Dermis blood vessel endothelial cell (primary cell): Measurements from ENCODE around the gene DENND2D. TPM values are rescaled to one million over a fixed set of nuclear protein-coding genes. Genes with fewer than 3 reads are reported as not detected.

Source experiments
- DNase-seq: peaks from one replicate; pipeline ENCODE4 v3.0.0; 2010
- total RNA-seq: library from RNA; depleted of rRNA; stranded (reverse); fragments of >200 nt; gene quantifications from 2 replicates; pipeline ENCODE4 v1.2.3, GENCODE V29; 2014

The DENND2D gene
- total RNA-seq, 1 donor from 2014 or later, result 2.7 TPM

DNA sequence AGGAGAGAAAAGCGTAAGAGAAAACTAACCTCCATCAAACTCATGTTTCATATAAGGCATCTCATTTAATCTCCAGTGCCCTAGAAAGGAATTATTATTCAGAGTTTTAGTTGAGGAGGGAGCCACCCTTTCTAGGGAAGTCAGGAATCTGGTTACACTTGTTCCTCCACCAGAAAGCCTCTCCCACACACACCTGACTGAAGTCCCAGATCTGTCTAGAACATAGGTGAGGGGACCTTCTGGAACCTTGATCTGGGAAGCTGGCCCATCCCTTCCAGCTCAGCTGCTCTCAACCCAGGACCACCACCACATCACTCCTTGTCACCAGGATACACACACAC lies 1.9 kb upstream of the DENND2D start:
- DNase-seq, result no peak

DNA sequence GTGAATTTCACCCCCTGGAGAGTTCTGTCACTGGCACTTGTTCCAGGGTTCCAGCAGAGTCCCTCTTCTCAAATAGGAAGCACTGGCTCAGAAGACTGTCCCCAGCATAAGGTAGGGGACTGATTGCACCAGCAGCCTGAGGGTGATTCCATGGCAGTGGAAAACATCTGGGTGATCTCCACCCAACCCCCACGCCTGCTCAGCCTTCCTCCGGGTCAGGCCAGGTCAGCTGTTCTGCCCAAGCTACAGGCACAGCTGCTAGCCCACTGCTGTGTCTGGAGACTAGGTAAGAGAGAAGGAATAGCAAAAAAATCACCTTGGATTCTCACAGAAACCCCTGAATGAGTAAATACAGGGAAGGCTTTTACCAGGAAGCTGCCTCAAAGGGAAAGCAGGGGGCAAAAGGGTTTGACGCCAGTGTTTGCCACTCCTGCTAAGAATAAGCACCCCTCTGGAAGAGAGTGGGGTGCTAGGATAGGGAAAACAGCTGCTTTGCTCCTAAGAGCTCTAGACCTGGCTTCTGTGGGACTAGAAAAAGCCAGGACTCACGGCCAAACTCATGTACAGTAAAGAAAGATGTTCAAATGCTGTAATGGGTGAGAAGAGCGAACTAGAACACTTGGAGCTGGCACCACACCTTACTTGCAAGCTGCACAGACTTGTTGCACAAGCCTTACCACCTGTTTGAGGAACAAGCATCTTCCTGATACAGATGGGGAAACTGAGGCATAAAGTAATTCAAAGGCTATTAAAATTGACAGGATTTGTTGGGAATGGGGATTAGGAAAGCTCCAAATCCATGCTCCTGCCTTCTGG lies 1.0 kb upstream of the DENND2D start:
- DNase-seq, result no peak

DNA sequence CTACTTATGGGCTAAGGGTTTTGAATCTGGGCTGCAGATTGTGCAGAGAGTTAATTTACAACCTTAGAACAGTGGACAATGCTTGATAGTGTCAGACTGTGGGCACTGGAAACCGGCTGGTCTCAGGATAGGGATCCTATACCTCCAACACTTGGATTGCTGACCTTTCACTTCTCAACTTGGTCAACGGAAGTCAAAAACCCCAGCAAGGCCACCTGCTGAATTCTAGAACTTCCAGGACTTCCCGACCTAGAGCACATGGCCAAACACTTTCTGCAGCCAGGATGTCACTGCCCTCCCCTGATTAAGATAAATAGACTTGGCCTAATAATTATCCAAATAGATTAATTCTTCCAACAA lies 336 bp upstream of the DENND2D start:
- no peak for DNase-seq

DNA sequence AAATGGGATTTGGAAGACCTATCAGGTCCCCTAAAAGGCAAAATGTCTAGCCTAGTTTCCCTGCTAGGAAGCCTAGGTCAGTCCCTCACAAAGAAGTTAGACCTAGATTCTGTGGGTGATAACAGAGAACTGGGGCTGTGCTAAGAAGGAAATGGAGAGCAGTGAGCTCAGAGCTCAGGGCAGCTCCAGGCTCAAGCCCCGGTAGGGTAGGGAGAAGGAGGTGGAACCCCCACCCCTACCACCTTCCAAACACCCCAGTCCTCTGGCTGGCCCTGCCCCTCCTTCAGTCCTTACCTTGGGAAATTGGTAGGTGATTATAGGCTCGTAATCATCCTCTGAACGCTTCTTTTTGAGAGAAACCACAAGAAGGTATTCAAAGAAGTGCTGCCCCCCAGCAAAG lies 1.1 kb downstream of the DENND2D start:
- DNase-seq, result no peak

DNA sequence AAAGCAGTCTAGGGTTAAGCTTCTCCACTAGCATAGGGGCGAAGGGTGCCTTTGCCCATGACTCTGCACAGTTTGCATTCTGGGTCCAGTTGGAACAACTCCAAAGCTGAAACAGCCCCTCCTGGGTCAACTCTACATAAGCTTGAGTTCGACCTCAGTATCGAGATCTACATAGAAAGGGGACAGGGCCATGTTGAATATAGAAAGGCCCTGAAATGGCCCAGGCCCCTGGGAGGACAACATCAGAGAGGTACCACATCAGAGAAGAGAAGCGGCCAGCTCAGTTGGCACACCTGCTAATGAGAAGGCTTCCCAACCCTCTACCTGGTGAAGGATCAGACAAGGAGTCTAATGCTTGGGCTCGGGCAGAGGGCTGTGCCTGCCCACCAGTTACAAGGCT lies 1.6 kb downstream of the DENND2D start:
- DNase-seq, result no peak

DNA sequence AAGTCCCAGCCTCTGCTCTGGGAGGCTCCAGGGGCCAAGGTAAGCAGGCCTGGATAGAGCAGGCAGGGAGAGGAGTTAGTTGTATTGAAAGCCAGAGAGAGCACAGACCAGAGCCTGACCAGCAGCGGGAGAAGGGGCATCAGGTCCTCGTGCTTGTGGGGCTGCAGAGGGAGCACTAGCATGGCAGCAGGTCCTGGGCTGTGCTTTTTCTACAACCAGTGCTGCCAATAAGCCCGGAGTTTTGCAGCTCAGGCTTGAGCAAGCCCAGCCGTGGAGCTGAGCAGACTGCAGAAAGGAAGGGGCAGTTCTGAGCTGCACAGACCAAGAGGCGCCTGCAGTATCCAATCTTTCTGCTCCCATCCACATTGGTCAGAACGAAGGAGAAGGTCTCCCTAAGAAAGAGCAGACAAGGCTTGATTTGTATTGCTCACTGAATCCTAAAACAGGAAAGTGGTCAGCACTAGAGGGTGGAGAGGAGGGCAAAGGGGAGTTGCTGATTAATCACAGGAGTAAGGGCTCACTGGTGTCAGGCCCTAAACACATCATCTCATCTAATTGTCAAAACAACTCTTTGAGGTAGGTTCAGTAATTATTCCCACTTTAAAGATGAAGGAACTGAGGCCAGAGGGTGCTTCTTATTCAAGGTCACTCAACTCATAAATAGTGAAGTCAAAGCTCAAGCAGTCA lies 2.7 kb downstream of the DENND2D start:
- peak; percentile 58 for DNase-seq

DNA sequence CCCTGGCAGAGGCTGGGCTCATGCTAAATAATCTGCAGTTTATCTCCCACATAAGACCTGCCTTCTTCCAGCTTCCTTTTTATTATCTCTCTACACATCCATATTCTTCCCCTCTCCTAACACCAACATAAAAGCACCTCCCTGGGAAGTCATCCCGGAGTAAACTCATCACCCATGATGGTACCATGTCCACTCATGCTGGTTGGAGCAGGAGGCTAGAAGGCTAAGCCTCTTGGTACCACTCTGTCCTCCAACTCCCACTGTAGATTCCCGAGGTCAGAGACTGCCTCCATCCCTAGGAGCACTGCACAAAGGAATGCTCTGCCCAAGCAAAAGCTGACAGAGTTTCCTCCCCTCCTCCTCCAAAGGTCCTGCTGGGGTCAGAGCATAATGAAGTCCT lies 4.2 kb downstream of the DENND2D start:
- no peak for DNase-seq

DNA sequence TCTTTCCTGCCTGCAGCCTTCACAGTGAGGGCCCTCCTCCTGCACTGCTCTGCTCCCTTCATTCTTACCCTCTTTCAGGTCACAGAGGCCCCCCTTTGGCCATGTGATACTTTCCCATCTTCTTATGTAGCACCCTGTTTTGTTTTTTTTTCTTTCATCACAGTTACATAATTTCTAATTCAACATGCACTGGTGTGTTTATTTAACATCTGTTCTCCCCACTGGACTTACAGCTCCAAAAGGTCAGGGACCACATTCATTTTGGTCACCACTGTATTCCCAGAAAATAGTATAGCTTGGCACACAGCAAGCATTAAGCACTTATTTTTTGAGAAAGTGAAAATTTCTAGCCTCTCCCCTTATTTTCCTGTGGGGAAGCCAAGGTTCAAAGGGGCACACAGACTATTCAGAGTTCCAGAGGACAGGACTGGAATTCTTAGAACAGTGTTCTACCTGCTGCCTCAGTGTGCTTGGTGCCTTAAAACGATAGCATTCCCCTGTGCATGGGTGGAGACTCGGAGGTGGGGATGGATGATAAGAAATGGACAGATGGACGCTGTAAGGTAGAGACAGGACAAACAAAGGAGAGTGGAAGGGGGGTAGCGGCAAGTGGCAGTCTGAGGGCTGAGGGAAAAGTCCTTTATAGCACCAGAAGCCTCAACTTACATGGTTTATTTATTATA lies 5.3 kb downstream of the DENND2D start:
- no peak for DNase-seq

DNA sequence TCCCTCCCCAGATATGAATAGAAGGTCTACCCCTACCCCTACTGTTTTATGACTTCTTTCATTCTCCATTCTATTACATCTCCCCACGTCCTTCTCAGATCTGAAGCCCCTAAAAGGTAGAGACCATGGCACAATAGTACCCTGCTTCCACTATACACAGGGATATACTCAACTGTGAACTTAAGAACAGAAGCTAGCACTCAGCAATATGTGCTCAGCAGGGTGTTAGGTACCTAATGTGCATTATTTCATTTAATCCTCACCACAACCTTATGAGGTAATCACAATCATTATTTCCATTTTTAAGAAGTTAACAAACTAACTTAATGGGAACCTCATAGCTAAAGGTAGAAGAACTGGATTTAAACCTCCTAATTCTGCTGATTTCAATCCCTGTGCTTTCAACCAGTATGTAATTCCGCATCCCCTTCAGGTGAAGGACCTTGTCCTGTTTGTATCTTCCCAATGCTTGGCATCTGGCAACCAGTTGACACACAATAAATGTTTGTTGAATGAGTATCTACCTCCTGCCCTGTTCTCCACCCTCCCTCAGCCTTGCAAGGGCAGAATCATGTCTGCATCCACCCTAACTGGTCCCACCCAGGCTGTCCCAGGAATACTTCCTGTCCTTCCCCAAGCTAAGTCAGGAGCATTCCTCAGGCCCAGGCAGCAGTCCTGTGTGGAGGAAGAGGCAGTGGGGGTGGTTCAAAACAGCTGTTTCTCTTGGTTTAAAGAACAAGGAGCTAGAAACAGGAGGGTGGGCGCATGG lies 6.5 kb downstream of the DENND2D start:
- DNase-seq, result no peak

DNA sequence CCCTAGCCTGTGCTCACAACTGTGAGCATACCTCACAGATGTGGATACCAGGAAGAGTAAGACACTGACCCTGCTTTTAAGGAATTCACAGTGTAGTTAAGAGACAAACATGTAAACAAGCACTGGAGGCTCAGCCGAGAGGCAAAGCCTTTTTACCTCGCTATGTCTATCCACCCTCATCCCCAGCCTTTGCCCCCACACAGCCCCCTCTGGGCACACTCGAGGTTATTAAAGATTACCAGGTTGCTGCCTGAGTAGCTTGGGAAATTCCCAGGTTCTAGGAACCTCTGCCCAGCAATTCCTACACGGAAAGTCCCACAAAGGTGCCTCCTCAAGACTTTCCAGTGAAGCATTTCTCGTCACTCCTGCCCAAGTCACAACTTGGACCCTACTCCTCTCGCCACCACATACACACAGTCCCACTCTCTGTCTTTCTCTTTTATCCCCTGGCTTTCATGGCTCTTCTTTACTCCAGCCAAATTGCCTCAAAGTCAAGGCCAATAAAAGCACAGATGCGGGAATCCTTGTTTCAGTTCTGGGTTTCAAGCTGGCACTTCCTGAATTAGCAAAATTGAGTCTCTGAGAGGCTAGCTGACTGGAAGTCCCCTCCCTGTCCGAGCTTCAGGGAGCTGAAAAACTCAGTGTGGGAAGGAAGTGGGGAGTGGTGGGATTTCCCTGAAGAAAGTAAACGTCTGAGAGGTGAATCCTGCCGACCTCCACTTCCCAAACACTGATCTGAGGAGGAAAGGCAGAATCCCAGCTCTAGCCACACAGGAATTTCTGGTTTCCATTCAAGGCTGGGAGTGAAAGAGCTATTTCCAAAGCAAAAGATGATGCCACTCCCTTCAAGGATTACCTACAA lies 7.6 kb downstream of the DENND2D start:
- DNase-seq, result peak; percentile 34

DNA sequence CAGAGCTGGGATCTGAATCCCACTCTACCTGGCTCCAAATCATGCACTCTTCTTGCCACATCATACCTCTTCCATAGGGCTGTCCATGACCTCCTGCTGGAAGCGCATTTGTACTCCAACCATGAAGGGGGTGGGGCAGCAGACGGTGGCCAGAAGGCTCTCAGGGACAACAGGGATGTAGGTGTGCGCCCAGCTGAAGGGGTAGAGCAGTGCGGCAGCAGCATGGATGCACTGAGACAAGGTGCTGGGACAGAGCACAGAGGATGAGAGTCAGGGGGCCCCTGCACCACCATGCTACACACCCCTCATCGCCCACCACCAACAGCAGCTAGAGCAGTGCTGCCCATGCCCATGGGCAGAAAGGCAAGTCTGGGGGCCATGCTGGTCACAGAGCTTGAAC lies 8.4 kb downstream of the DENND2D start:
- DNase-seq, result no peak

DNA sequence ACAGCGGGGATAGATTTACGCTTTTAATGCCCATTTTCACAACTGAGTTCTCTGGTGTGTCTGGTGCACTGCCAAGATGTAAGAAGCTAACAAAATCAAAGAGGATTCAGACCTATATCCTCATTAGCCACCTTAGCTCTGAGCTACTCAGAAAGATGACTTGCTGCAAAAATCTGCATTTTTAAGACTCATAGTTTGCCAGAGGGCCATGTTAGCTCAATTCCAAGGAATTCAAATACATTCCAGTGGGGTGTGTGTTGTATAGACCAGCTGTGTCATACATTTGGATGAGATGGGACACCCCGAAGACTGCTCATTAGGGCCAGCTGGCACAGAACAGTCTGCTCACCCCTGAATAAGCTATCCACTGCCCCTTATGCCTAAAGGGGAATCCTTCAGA lies 8.9 kb downstream of the DENND2D start:
- no peak for DNase-seq

DNA sequence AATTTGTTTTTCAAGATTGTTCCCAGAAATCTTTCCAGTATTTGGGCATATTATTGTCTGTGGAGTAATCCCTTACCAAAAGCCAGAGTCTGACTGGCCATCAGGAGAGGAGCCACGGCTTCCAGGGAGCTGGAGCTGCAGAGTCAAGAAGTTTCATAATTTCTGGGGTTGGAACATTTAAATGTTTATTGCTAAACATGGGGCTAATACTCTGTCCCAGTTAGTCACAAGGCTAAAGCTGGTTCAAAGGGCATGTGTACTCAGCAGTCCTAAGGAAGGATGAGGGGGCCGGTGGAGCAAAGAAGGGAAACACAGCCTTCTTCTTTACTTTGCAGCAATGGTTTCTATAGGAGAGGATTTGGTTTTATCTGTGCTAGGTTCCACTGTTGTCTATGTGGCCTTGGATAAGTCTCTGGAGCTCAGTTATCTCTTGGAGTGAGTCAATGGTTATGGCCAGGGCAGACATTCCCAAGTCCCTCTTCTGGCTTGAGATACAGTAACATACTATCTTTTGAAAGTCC lies 9.5 kb downstream of the DENND2D start:
- no peak for DNase-seq

DNA sequence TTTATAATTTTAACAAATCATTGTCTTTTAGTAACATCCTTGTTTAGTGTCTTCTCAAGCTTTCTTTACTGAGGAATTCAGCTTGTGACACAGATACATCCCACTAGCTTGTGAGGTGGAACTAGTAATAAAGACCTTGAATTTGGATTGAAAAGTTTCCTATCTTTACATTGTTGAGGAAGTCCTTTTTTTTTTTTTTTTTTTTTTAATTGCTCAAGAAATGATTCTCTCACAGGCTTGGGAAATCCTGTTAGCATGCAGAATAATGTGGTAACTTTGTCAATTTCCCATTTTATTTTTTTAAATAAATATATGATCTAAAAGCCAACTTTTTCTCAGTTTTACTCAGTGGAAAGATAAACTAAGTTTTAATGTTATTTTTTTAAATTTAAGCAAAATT lies 15.8 kb downstream of the DENND2D start:
- no peak for DNase-seq

DNA sequence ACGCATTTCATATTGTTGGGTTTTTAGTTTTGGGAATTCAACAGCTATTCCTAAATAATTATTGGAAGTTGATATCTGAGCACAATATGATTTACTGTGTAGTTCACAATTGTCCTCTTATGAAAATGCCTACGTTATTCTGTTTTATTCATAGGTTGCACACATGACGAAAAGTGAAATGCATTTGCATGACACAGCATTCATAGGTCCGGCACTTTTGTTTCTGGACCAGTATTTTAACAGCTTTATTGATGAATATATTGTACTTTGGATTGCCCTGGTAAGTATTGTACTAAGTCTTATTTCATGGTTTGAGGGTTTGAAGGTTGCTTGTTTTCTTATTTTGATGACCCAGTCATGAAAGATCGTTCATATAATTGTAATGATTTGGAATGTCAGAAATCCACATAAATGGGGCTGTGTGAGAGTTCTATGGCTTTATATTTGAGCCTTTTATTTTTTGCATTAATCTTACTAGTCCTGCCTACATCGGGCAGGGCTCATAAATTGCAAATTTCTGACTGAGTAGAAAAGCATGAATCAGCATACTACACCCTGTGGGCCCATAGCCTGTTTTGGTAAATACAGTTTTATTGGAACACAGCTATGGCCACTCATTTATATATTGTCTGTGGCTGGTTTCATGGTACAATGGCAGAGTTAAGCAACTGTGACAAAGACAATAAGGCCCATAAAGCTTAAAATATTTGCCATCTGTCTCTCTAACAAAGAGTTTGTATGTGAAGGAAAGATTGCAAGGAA lies 17.0 kb downstream of the DENND2D start:
- DNase-seq, result no peak

DNA sequence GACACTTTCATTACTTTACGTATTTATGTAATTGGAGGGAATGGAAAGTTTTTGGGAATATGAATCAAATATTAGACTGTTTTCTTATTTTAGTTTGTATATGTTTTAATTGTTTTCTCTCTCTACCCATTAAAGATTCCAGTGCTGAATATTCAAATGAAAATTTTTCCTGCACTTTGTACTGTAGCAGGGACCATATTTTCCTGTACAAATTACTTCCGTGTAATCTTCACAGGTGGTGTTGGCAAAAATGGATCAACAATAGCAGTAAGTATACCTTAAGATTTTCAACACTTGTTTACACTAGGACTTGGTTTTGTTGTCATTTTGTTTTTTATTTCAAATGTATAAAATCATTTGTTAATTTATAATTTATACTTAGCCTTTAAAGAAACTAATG lies 18.4 kb downstream of the DENND2D start:
- DNase-seq, result no peak

DNA sequence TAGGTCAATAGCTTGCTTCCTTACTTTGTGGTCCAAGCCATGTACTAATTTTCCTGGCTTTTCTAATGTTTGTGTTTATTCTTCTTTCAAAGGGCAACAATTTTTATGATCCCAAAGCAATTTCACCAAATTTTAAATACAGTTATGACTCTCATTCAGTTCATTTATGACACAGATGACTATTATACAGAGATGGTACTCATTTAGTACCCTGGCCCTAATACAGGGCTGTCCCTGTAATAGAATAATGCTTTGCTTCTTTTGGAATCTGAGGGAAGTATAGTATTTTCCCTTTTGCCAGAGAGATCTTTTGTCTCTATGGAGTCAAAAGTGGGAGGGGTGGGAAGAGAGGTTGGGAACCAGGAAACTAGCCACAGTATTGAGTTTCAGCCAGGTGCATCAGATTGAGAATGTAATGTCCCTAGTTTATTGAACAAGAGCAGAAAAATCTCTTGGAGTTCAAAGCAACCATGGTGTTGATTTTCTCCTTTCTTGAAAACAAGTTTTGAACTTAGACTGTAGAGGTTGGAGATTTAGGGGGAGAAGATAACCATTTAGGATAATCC lies 20.4 kb downstream of the DENND2D start:
- no peak for DNase-seq

DNA sequence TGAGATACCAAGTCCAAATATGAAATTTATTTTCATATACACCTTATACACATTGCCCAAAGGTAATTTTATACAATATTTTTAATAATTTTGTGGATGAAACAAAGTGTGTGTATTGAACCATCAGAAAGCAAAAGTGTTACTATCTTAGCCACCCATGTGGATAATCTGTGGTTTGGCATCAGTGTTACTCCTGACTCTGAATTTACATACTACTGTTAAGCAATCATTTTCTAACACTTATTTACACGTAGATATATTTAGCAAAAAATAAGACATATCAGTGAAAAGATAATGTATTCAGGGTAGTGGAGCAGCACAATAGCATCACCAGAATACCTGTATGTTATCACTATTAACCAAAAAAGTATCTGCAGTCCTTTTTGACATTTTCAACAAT lies 23.8 kb downstream of the DENND2D start:
- no peak for DNase-seq

DNA sequence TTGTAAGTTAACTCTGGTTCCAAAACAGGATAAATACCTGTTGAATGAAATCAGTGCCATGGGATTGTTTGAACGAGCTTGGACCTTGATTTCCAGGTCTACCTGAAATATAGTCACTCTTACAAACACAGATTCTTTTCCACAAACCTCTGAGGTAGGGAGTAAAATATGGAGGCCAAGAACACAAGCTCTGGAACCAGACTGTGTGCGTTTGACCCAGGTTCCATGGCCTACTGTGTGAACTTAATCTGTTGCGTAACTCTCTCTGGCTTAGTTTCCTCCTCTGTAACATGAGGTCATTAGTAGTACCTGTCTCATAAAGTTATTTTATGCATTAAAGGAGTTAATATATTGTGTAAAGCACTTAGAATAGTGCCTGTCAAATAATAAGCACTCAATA lies 25.1 kb downstream of the DENND2D start:
- no peak for DNase-seq

DNA sequence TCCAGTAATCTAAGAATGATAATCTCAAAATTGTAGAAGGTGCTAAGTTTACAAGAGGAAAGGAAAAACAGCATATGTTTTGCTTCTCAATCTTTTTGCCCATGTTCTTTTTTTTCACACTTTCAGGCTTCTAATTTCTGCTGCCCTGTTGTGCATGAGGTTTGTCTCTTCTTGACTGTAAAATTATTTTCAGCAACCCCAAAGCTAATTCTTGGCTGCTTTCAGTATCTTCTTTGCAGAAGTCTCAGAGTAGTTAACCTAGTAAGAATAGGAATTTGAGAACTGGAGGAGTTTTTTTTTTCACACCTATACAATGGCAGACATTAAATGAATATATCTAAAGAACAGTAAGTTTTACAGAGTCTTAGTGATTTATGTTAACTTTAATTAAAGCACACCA lies 26.4 kb downstream of the DENND2D start:
- DNase-seq, result no peak

DNA sequence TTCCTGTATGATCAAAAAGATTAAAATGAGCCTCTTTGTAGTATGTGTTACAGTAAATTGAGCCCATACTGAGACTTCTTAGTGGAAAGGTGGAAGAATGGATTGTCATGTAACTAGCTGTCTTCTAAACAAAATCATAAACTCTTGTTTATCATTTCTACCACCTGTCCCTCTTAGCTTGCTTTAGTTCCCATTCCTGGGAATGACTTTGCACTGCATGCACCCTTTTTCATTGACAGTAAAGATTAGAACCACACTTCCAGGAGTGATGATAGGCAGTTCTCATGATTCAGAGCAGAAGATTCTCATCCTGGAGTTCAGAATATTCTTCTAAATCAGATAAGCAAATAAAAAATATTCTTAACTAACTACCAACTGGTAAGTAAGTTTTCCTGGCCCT lies 28.0 kb downstream of the DENND2D start:
- no peak for DNase-seq
